ENCODE measurements around the gene WDR35. TPM values are rescaled to one million over a fixed set of nuclear protein-coding genes. Genes with fewer than 3 reads are reported as not detected.

WDR35 gene
- total RNA-seq, 1 experiment from 2014 or later: 7.2 TPM

DNA sequence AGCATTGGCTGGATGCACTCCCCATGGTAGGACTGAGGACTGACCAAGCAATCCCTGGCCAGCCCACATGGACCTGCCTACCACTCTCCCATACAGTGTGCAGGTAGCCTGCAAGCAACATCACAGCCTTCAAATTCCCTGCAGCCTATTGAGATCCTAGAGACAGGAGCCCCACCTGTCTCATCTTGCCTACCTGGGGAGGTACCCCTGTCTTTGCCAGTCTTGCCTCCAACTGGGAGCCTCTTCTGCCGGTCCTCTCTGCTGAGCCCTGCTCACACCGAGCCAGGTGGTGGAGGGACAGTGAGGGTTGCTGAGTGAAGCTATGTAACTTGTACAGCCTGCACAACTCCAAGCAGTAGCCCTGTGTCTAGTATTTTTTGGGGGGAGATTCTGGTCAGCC is 118.1 kb downstream of the WDR35 start:
- Histone ChIP-seq H3K27me3 (replicated peaks; ENCODE audit: control insufficient read depth, insufficient read depth, low read length) (no peaks in the 10 kb centered on the region; the same call in 1 of the 2 replicates), H3K9me3 (no peaks in the 10 kb centered on the region), H3K36me3 (ENCODE audit: control insufficient read depth, insufficient read depth, low read length) (no peaks in the 10 kb centered on the region), H3K4me1 (no peaks in the 10 kb centered on the region), H3K4me3 (ENCODE audit: low read depth, low read length) (no peak overlapping the region)
- intact Hi-C loops (cut with micrococcal nuclease; ENCODE audit: unreplicated experiment): no loop called here
- H3K27ac Mint-ChIP-seq (ENCODE audit: unreplicated experiment): no peak overlapping the region
- no peaks in the 10 kb centered on the region for H3K36me3 Mint-ChIP-seq (ENCODE audit: insufficient read depth, unreplicated experiment)
- DNase-seq: no peak
- TF ChIP-seq CTCF (IDR thresholded peaks at IDR 0.05; ENCODE audit: insufficient read depth in 1 of 2, low read depth in 1 of 2, low read length in 1 of 2, severe bottlenecking in 1 of 2, unreplicated experiment in 1 of 2): no peak
- no TSS peak for BruUV-seq (replicated peaks)
- ChIA-PET POLR2A (no interaction called here), CTCF (no interaction called here)
- H3K4me3 Mint-ChIP-seq (ENCODE audit: unreplicated experiment): no peak overlapping the region
- no peaks in the 10 kb centered on the region for H3K4me1 Mint-ChIP-seq (ENCODE audit: low read depth, unreplicated experiment)
- H3K27me3 Mint-ChIP-seq (ENCODE audit: insufficient read depth, unreplicated experiment): no peaks in the 10 kb centered on the region
- no peaks in the 10 kb centered on the region for H3K9me3 Mint-ChIP-seq (ENCODE audit: unreplicated experiment)

DNA sequence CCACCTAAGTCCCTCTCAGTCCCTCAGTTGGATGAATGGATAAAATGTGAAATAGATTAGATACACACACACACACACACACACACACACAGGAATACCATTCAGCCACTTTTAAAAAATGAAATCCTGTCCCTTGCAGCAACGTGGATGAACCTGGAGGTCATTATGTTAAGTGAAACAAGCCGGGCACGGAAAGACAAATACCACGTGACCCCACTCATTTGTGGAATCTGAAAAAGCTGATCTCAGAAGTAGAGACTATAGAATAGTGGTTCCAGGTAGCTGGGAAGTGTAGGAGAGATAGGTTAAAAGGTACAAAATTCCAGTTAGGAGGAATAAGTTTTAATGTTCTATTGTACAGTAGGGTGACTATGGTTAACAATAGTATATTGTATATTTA is 119.1 kb downstream of the WDR35 start:
- Histone ChIP-seq H3K36me3 (ENCODE audit: control insufficient read depth, insufficient read depth, low read length) (no peaks in the 10 kb centered on the region), H3K9me3 (no peaks in the 10 kb centered on the region), H3K4me1 (no peaks in the 10 kb centered on the region), H3K4me3 (ENCODE audit: low read depth, low read length) (no peak overlapping the region), H3K27me3 (replicated peaks; ENCODE audit: control insufficient read depth, insufficient read depth, low read length) (no peaks in the 10 kb centered on the region)
- no peaks in the 10 kb centered on the region for H3K9me3 Mint-ChIP-seq (ENCODE audit: unreplicated experiment)
- H3K4me3 Mint-ChIP-seq (ENCODE audit: unreplicated experiment): no peak overlapping the region
- no peaks in the 10 kb centered on the region for H3K4me1 Mint-ChIP-seq (ENCODE audit: low read depth, unreplicated experiment)
- TF ChIP-seq CTCF (IDR thresholded peaks at IDR 0.05; ENCODE audit: insufficient read depth in 1 of 2, low read depth in 1 of 2, low read length in 1 of 2, severe bottlenecking in 1 of 2, unreplicated experiment in 1 of 2): no peak
- POLR2A ChIA-PET: no interaction called here
- BruUV-seq (replicated peaks): no TSS peak
- no peak for DNase-seq
- CTCF ChIA-PET: no interaction called here
- H3K36me3 Mint-ChIP-seq (ENCODE audit: insufficient read depth, unreplicated experiment): no peaks in the 10 kb centered on the region
- no peak overlapping the region for H3K27ac Mint-ChIP-seq (ENCODE audit: unreplicated experiment)
- H3K27me3 Mint-ChIP-seq (ENCODE audit: insufficient read depth, unreplicated experiment): no peaks in the 10 kb centered on the region
- intact Hi-C loops (cut with micrococcal nuclease; ENCODE audit: unreplicated experiment): no loop called here

GRCh38 chr2:19868701-19869580 is 121.0 kb downstream of the WDR35 start:
- no peaks in the 10 kb centered on the region for H3K9me3 ChIP-seq
- H3K4me1 Mint-ChIP-seq (ENCODE audit: low read depth, unreplicated experiment): no peaks in the 10 kb centered on the region
- H3K9me3 Mint-ChIP-seq (ENCODE audit: unreplicated experiment): no peaks in the 10 kb centered on the region
- no peaks in the 10 kb centered on the region for H3K36me3 Mint-ChIP-seq (ENCODE audit: insufficient read depth, unreplicated experiment)
- ChIA-PET POLR2A (no interaction called here), CTCF (no interaction called here)
- intact Hi-C loops (cut with micrococcal nuclease; ENCODE audit: unreplicated experiment): loop anchor here (10.0 kb wide), 3 partner anchors 184 to 1434 kb away; no protein-coding TSS in a partner anchor
- DNase-seq: peak; percentile 61 to 66
- TF ChIP-seq CTCF (IDR thresholded peaks at IDR 0.05; ENCODE audit: insufficient read depth in 1 of 2, low read depth in 1 of 2, low read length in 1 of 2, severe bottlenecking in 1 of 2, unreplicated experiment in 1 of 2): no peak
- H3K36me3 ChIP-seq (ENCODE audit: control insufficient read depth, insufficient read depth, low read length): no peaks in the 10 kb centered on the region
- H3K4me3 Mint-ChIP-seq (ENCODE audit: unreplicated experiment): peak overlapping the region; percentile 81
- H3K27ac Mint-ChIP-seq (ENCODE audit: unreplicated experiment): peak overlapping the region; percentile 63
- peak overlapping the region; percentile 44 for H3K4me3 ChIP-seq (ENCODE audit: low read depth, low read length)
- H3K4me1 ChIP-seq: no peaks in the 10 kb centered on the region
- no peaks in the 10 kb centered on the region for H3K27me3 Mint-ChIP-seq (ENCODE audit: insufficient read depth, unreplicated experiment)
- BruUV-seq (replicated peaks): no TSS peak
- H3K27me3 ChIP-seq (replicated peaks; ENCODE audit: control insufficient read depth, insufficient read depth, low read length): no peaks in the 10 kb centered on the region
